ES-I3 (cell line): ENCODE data around the gene KCNC1.

ENCODE experiments used
- H3K36me3 ChIP-seq: 2 replicates; pipeline ENCODE4 v1.6.1; 2013; ENCODE audit warnings: mild to moderate bottlenecking, low read length, control low read depth, moderate library complexity; ENCODE audit not compliant: insufficient read depth
- H3K4me1 ChIP-seq: 2 replicates; pipeline ENCODE4 v1.6.1; 2013; ENCODE audit warnings: mild to moderate bottlenecking, control low read depth, low read length; ENCODE audit not compliant: insufficient read depth
- H3K9ac ChIP-seq: 2 replicates; pipeline ENCODE4 v1.6.1; 2013; ENCODE audit warnings: low read depth, mild to moderate bottlenecking, low read length, moderate library complexity
- H3K9me3 ChIP-seq: 2 replicates; pipeline ENCODE4 v1.6.1; 2013; ENCODE audit warnings: mild to moderate bottlenecking, low read length, moderate library complexity; ENCODE audit not compliant: control insufficient read depth, insufficient read depth

KCNC1 gene

GRCh38 chr11:17765356-17766072 is 30.9 kb downstream of the KCNC1 start:
- H3K9me3 ChIP-seq, result no peaks in the 10 kb centered on the region
- H3K9ac ChIP-seq, result no peak overlapping the region
- H3K4me1 ChIP-seq, result peaks cover 4% of the 10 kb centered on the region; the same call in 1 of the 2 replicates
- H3K36me3 ChIP-seq, result no peaks in the 10 kb centered on the region

- Histone ChIP-seq H3K36me3 (no peaks in the 10 kb centered on the region), H3K9me3 (no peaks in the 10 kb centered on the region), H3K4me1 (peaks cover 4% of the 10 kb centered on the region; the same call in 1 of the 2 replicates), H3K9ac (no peak overlapping the region)
Measured at GRCh38 chr11:17766073-17766359, 31.4 kb downstream of the KCNC1 start.

GRCh38 chr11:17766590-17766989 is 32.0 kb downstream of the KCNC1 start:
- H3K9ac ChIP-seq, result no peak overlapping the region
- H3K36me3 ChIP-seq, result no peaks in the 10 kb centered on the region
- no peaks in the 10 kb centered on the region for H3K9me3 ChIP-seq
- peaks cover 4% of the 10 kb centered on the region; the same call in 1 of the 2 replicates for H3K4me1 ChIP-seq

DNA sequence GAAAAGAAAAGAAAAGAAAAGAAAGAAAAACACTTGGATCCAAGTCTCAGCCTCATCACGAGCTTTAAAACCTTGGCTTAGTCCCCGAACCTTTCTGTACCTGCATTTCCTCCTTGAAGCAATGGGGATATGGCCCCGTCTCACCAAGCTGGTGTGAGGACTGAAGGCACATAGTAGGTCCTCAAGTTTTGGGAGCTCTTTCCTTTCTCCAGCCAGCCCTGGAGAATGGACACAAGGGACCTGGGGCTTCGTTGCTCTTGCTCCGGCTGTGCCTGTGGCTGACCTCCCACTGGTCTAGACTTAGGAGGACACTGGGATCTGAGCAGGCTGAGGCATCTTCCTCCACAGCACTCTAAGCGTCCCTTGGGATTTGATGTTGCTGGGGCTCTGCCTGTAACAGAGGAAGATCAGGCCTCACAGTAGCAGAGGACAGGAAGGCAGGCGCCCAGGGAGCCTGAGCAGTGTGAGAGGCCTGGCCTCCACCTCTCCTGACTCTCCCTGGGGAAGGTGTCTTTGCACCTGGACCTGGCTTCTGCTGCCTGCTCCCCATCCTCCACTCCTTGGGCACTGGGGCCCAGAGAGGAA is 32.8 kb downstream of the KCNC1 start:
- Histone ChIP-seq H3K9ac (no peak overlapping the region), H3K9me3 (no peaks in the 10 kb centered on the region), H3K36me3 (no peaks in the 10 kb centered on the region), H3K4me1 (peaks cover 4% of the 10 kb centered on the region; the same call in 1 of the 2 replicates)

DNA sequence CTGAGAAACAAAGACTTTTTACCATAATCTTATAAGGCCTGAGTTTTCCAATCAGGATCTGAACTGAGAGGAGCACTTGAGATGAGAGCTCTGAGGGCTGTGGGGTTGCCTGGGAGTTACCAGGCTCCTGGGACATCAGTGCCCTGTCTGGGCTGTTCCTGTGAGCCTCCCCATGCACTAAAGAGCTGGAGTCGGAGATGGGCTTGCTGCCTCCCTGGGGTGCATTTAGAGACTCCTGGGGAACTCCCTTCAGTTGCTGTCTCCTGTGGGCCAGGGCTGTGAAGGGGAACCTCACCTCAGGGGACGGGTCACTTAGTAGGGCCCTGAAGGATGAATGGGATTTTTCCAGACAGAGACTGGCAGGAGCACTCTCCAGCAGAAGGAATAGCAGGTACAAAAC is 33.3 kb downstream of the KCNC1 start:
- Histone ChIP-seq H3K9ac (no peak overlapping the region), H3K4me1 (peaks cover 4% of the 10 kb centered on the region; the same call in 1 of the 2 replicates)

GRCh38 chr11:17768547-17768946 is 34.0 kb downstream of the KCNC1 start:
- Histone ChIP-seq H3K4me1 (peaks cover 4% of the 10 kb centered on the region; the same call in 1 of the 2 replicates), H3K9ac (no peak overlapping the region), H3K9me3 (no peaks in the 10 kb centered on the region), H3K36me3 (no peaks in the 10 kb centered on the region)

More for the DNA sequence above, 33.3 kb downstream of the KCNC1 start:
- Histone ChIP-seq H3K36me3 (no peaks in the 10 kb centered on the region), H3K9me3 (no peaks in the 10 kb centered on the region)

GRCh38 chr11:17769218-17769617 is 34.6 kb downstream of the KCNC1 start:
- H3K4me1 ChIP-seq, result peaks cover 4% of the 10 kb centered on the region; the same call in 1 of the 2 replicates
- no peak overlapping the region for H3K9ac ChIP-seq
- H3K36me3 ChIP-seq, result no peaks in the 10 kb centered on the region
- no peaks in the 10 kb centered on the region for H3K9me3 ChIP-seq

DNA sequence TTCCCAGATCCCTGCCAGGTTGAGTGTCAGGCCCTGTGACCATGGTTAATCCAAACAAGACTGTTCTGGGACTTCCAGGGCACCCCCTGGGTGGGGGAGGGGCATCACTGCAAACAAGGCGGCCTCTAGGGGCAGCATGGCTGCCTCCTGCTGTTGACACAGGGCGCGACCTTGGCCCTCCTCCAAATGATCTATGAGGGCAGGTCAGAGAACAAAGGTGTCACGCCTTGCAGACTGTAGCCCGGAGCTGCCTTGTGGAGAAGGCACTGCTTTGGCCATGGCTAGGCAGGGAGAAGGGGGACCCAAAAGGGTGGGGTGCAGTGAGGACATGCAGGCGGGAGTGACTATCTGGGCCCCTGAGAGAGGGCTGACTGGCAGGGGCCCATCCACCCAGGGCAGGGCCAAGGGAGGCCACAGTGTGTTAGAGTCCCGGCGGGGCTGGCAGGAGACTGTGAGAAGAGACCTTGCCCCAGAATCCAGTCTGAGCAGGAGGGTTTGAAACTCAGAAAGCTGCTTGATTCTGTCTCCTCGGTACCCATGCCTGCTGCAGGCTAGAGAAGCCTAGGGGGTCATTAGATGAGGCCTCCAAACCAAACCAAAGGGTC is 35.6 kb downstream of the KCNC1 start:
- Histone ChIP-seq H3K36me3 (no peaks in the 10 kb centered on the region), H3K9ac (no peak overlapping the region), H3K9me3 (no peaks in the 10 kb centered on the region), H3K4me1 (peaks cover 4% of the 10 kb centered on the region; the same call in 1 of the 2 replicates)

GRCh38 chr11:17770917-17771316 is 36.3 kb downstream of the KCNC1 start:
- Histone ChIP-seq H3K4me1 (peaks cover 4% of the 10 kb centered on the region; the same call in 1 of the 2 replicates), H3K9ac (no peak overlapping the region), H3K9me3 (no peaks in the 10 kb centered on the region), H3K36me3 (no peaks in the 10 kb centered on the region)

DNA sequence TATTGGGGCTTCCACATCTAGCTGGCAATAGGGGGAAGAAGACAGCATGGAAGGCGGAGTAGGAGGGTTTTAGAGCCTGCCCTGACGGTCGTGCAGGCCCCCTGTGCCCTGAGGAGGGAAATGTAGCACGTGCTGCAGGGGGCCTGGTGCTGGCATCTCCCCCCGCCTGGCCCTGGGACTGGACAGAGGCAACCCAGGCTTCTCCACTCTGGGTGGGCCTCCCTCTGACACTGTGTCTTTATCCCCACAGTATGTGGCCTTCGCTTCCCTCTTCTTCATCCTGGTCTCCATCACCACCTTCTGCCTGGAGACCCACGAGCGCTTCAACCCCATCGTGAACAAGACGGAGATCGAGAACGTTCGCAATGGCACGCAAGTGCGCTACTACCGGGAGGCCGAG is 36.8 kb downstream of the KCNC1 start:
- Histone ChIP-seq H3K9me3 (no peaks in the 10 kb centered on the region), H3K36me3 (no peaks in the 10 kb centered on the region), H3K9ac (no peak overlapping the region), H3K4me1 (peaks cover 4% of the 10 kb centered on the region; the same call in 1 of the 2 replicates)

DNA sequence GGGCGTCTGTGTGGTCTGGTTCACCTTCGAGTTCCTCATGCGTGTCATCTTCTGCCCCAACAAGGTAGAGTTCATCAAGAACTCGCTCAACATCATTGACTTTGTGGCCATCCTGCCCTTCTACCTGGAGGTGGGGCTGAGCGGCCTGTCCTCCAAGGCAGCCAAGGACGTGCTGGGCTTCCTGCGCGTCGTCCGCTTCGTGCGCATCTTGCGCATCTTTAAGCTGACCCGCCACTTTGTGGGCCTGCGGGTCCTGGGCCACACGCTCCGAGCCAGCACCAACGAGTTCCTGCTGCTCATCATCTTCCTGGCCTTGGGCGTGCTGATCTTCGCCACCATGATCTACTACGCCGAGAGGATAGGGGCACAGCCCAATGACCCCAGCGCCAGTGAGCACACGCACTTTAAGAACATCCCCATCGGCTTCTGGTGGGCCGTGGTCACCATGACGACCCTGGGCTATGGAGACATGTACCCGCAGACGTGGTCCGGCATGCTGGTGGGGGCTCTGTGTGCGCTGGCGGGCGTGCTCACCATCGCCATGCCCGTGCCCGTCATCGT is 37.3 kb downstream of the KCNC1 start:
- Histone ChIP-seq H3K9ac (no peak overlapping the region), H3K4me1 (peaks cover 4% of the 10 kb centered on the region; the same call in 1 of the 2 replicates), H3K9me3 (no peaks in the 10 kb centered on the region), H3K36me3 (no peaks in the 10 kb centered on the region)

DNA sequence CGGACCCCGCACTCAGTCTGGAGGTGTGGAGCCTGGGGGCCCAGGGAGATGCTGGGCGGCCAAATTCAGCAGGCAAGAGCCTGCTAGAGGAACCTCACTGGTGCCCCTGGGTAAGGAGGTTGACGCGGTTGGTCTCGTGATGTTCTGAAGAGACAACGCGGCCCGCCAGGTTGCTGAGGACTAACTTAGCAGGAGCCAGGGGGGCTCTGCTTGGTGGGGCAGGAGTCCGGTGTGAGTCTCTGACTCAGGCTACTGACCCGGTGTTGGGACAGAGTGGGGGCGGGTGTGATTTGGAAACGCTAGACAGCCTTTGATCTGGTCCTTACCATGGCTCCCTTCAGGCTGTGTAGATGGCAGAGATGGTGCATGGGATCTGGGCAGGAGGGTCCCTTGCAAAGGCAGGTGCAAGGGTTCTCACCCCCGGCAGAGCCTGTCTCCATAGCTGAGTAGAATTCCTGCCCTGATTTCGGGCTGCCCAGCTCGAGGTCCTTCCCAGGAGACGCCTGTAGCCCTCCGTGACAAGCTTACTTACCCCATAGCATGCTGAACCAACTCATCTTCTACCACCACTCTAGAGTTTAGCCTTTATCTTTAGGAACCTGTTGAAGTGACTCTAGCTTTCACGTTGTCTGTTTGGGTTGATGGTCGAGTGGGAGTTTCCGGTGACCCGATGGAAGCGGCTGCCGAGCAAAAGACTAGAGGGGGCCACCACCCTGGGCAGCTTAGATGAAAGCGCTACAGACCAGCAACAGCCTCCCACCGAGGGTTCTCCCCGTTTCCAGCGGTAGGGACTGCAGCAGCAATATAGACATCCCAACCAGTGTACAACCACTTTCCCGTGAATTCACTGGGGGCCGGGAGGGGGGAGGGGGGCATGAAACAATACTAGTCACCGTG is 38.4 kb downstream of the KCNC1 start:
- H3K9ac ChIP-seq, result no peak overlapping the region
- no peaks in the 10 kb centered on the region for H3K36me3 ChIP-seq
- H3K9me3 ChIP-seq, result no peaks in the 10 kb centered on the region
- peaks cover 4% of the 10 kb centered on the region; the same call in 1 of the 2 replicates for H3K4me1 ChIP-seq

DNA sequence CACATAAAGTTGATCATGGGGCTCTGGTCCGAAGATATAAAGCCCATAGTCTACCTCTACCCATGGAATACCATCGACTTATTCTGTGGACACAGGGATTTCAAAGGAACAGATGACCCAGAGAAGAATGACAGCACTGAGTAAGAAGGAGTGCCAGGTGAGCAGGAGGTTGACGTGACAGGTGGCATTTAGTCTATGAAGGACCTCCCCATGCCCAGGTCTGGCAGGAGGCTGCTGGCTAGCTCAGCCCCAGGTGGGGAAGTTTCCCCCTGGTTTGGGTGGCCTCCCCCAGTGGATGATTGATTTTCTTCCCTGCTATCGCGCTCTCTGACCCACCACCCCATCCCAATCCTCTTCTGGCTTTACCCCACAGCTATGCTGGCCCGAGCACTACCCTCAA is 39.1 kb downstream of the KCNC1 start:
- Histone ChIP-seq H3K4me1 (peaks cover 4% of the 10 kb centered on the region; the same call in 1 of the 2 replicates), H3K9ac (no peak overlapping the region), H3K36me3 (no peaks in the 10 kb centered on the region), H3K9me3 (no peaks in the 10 kb centered on the region)
